Activated gamma-delta T cell (primary cell): Measurements from ENCODE around the gene PDE4B.

Experiments used
- DNase-seq: peaks from one replicate; lab custom pipeline; 2025; lab: John Stamatoyannopoulos, UW
- total RNA-seq, 2 donors: gene quantifications; one replicate each; lab custom pipeline; 2026; lab: John Stamatoyannopoulos, UW

The PDE4B gene
- 92.6 to 158 reads per million in 2 donors for total RNA-seq

- no peak for DNase-seq
Observed at GRCh38 chr1:65792669-65793358, at the start of gene PDE4B. PDE4B (plus strand) TSS chr1:65792895.

DNA sequence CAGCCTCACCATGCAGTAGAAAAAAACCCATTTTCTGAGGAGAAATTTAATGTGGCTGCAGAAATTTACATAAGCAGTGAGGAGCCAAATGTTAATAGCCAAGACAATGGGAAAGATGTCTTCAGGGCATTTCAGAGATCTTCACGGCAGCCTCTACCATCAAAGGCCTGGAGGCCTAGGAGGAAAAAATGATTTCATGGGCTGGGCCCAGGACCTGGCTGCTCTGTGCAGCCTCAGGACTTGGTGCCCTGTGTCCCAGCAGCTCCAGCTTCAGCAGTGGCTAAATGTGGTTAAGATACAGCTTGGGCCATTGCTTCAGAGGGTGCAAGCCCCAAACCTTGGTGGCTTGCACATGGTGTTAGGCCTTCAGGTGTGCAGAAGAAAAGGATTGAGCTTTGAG lies 48.0 kb upstream of the PDE4B start:
- DNase-seq, result no peak

- DNase-seq, result no peak
Observed at GRCh38 chr1:65751961-65752360, 40.7 kb upstream of the PDE4B start.

DNA sequence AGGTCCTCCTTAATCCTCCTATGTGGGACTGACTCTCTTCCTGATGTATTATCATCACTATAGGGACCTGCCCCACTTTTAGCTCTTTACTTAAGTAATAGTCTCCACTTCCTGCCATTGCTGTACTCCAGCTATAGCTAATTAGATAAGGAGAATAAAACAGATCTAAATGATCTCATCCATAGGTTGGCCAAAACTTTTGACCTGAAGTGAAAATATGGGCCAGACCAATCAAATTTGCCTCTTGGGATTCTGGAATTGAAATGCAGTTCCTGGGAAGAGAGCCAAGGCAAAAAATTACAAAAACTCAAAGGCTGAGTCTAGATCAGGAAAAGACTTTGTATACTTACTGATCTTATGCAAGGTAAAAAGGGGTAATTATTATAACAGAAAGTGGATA lies 36.1 kb upstream of the PDE4B start:
- no peak for DNase-seq

DNA sequence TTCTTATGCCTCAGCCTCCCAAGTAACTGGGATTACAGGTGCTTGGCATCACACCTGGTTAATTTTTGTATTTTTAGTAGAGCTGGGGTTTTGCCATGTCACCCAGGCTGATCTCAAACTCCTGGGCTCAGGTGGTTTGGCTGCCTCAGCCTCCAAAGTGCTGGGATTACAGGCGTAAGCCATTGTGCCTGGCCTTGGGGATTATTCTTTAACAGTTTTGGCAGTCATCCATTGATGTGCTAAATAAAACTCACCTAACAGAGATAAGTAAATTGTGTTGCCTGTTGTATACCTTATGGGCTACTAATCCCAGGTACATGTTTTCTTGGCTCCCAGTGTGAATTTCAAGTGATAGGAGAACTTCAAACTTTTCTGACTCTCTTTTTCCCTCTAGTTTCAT lies 35.2 kb upstream of the PDE4B start:
- no peak for DNase-seq

DNA sequence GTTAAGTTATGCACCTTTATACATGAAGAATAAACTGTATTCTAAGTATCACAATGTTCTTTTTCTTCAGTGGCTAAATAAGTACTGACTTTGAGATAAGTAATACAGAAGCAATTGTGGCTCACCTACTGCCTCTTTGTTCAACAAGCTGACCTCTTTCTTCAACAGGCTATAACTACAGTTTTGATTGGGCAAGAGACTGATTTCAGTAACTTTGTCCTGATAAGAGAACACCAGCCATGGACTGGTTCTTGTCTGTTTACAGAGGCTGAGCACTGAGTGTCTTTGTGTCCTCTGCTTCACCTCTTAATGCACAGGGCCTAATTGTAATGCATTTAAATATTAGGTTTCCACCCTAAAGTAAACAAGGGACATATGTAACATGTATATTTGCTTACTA lies 34.6 kb upstream of the PDE4B start:
- no peak for DNase-seq

- no peak for DNase-seq
Observed at GRCh38 chr1:65759516-65759915, 33.2 kb upstream of the PDE4B start.

- DNase-seq, result no peak
Observed at GRCh38 chr1:65762081-65762862, 30.4 kb upstream of the PDE4B start.

GRCh38 chr1:65764052-65764451 lies 28.6 kb upstream of the PDE4B start:
- DNase-seq, result no peak

- no peak for DNase-seq
Observed at GRCh38 chr1:65765631-65766030, 27.1 kb upstream of the PDE4B start.

DNA sequence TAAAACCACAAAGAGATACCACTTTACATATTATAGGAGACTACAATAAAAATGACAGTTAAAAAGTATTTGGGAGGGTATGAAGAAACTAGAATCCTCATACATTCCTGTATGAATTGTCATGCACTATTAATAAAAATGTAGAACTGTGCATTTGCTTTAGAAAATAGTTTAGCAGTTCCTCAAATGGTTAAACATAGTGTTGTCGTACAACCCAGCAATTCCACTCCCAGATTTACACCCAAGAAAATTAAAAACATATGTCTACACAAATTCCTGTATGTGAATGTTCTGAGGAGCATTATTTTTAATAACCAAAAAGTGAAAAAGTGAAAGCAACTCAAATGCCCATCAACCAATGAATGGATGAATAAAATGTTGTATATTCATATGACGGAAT lies 23.1 kb upstream of the PDE4B start:
- no peak for DNase-seq

- DNase-seq, result no peak
Observed at GRCh38 chr1:65772607-65773006, 20.1 kb upstream of the PDE4B start.

DNA sequence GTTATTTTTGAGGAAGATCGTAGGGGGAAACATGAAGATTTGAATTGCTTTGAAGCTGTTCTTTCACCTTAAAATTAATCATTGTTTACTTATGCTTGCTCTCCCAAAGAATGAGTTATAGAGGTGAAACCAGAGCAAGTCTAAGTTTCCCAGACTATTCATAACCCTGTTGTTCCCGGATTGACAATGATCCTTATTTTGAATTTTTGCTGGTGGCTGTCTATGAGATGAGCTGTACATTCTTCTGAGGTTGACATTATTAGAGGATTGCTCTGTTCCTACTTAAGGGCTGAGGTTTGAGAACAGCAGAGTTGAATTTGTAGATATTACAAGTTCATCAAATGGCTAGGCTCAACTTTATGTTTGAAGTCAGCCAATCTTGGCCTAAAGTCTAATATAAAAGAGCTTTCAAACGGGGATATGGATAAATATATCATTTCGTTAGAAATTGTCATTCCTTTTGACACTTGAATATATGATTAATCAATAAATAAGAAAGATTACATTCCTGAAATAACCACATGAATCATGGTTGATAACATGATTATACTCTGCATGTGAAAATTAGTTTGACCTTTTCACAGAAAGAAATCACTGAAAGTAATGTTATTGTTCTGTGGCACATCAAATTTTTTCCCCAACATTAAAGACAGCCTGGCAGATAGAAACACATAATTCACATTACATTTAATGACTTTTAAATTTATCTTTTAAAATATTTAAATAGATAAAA lies 19.1 kb upstream of the PDE4B start:
- no peak for DNase-seq

DNA sequence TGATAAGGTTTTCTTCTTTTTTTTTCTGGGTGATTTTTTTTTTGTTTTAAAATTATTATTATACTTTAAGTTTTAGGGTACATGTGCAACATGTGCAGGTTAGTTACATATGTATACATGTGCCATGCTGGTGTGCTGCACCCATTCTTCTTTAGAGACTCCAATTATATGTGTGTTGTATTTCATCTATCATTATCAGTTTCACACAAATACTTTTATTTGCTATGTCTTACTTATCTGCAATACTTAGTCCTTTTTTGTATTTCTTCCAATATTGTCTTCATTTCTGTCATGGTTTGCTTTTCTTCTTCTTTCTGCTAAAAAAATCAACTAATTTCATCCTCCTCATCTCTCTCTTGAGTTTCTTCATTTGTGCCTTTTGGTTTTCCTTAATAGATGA lies 3.9 kb upstream of the PDE4B start:
- no peak for DNase-seq

- no peak for DNase-seq
Observed at GRCh38 chr1:65791396-65791795, 1.3 kb upstream of the PDE4B start.

DNA sequence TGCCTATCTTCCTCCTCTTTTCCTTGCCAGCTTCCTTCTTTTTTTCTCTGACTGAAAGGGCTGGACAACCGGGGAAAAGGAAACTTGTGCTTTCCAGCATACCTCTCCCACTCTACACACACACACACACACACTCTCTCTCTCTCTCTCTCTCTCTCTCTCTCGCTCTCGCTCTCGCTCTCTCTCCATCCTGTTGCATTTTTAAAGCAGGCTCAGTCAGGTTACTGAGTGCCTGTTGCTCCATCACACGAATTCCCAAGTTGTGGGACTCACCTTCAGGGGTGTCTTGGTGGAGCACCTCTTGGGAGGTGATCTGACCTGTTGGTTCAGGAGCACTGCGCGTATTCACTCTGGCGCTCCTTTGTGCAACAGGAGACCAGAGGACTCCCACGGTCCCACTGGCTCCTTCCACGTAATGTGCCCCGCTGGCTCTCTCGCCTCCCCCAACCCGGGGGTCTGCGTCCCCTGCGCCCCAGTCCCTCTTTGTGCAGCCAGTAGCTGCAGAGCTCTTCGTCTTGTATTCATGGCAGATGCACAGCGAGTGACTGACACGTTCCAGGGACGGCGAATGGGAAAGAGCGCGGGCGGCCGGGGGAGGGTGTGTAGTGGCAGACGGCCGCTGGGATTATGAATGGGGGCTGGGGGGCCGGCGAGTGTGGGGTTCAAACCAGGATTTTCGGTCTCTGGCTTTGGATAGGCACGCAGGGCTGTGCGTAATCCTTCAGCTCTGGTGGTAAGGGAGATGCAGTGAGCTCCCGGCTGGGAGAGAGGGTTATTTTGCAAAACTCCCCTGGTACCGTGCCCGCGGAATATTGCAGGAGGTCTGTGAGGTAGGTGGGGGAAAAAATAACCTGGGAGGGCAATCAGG lies 660 bp upstream of the PDE4B start:
- no peak for DNase-seq

- DNase-seq, result no peak
Observed at GRCh38 chr1:65793359-65793732, 651 bp downstream of the PDE4B start.

DNA sequence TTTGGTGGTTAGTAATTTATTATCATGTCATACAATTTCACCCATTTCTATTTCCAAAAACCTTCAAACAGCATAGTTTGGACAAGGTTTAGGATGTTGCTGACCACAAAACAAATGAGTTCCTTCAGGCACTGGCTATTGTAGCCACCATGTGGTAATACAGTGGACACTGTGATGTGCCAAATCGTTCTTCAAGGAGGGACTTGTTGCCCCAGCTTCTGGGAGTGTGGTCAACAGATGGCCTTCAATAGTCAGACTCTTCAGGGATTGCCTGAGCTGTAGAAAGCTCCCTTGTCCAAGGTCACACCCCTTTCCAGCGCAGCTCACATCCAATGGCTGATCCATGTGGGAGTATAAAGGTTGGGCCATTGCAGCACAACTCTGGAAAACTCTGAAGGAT lies 2.6 kb downstream of the PDE4B start:
- no peak for DNase-seq

- no peak for DNase-seq
Observed at GRCh38 chr1:65799601-65800000, 6.9 kb downstream of the PDE4B start.

DNA sequence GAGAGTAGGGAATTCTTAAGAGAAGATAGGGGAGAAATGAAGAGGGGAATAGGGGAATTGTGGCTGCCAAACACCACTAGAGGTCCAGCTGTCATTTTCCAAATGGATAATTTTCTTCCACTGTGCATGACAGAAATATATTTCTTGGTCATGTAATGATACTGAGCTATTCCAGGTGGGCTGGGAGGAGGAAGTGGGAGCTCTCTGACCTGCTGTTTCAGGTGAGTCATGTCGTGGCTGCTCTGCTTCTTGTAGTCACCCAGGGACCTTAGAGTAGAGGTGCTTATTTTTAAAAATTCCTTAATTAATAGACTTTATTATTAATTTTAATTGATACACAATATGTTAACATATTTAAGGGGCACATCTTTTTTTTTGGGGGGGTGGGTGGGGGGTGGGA lies 11.9 kb downstream of the PDE4B start:
- no peak for DNase-seq

- DNase-seq, result no peak
Observed at GRCh38 chr1:65812065-65812464, 19.4 kb downstream of the PDE4B start.

DNA sequence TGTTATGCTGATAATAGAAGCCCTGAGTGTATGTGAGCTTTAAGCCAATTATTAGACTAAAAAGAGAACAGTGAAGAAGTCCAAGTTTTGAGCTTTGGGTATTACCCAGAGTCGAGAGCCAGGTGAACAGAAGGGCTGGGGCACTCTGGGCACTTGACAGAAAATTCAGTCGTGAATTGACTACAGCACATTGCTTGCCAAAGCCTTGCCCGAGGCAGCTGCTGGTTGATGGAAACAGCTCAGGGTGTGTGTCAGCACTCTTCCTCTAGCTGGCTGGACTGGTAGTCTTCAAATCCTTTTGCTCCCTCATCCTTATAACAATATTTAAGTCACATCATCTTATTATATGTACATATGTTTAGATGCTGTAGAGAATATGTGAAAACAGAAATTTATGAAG lies 21.3 kb downstream of the PDE4B start:
- no peak for DNase-seq
